NCI-H510A (cell line): ENCODE measurements around the gene TTC13.

Experiments used
- DNase-seq: peaks from one replicate; lab custom pipeline; 2025; lab: John Stamatoyannopoulos, UW

Gene TTC13

DNA sequence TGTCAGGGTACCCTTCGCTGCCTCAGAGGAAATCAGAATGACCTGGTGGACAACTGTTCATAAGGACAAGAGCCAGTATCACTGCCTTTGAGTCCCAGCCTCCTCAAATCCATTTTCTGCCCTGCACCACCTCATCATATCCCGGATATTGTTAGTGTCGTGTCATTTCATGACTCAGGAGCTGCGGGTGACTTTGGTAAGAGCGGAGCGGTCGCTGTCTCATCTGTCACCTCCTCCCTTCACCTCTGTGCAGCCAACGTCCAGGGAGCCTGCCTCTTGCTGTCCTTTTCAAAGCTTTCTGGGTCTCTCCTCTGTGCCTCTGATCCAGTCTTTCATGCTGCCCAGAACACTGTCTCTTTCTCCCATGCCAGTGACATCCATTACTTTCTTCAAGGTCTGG, 103.3 kb downstream of the TTC13 start:
- DNase-seq = no peak

DNA sequence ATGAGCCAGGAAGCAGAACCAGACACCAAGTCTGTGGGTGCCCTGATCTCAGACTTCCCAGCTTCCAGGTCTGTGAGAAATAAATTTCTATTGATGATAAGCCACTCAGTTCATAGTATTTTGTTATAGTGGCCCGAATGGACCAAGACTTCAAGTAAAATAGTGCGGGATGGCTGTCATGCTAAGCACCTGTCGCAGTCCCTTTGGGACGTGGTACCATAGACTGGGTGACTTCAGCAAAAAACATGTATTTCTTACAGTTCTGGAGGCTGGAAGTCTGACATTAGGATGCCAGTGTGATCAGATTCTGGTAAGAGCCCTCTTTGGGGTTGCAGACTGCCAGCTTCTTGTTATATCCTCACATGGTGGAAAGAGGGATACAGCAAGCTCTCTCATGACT, 107.7 kb downstream of the TTC13 start:
- no peak for DNase-seq

DNA sequence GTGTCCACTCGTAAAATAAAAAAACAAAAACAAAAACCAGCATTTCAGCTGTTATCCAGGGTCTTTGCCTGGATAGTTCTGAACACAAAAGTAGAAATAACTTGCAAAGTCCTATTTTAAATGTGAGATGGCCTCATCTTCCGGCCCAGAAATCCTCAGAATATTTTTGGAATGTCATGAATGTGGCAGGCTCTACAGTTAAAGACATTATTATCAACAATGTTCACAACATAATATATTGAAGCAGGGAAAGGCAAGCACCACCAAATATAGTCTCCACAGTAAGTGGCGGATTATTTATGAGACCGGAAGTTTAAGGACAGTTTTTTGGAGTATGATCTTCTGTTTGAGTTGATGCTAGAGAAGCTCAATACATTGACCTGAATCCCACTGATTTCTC, 109.2 kb downstream of the TTC13 start:
- no peak for DNase-seq

DNA sequence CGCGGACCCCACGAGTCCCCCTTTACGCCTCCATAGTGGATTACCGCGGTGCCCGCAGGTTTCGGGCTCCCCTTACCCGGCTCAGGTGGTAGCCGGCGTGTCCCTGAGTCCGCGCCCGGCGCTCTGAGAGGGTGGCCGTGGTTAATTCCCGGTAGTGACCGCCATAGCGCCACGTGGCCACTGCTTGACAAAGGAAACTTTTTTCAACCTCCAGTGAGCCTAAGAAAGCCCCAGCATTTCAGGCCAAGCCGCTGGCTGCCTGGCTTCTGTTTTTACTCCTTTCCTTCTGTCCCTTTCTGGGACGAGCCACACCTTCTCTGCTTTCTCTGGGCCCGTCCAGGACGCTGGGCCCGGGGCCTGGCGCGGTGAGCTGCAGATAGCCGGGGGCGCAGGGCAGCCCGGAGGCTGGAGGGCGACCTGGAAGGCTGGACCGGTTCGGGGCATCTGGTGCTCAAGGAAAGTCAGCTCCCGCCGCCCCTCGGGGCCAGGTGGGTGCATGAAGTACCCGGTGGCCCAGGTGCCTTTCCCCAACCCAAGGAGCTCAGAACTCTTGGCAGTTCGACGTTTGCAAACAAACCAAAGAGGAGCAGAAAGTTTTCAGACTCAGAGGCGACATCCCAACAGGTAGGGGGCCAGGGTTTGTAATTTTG, 109.8 kb downstream of the TTC13 start:
- DNase-seq = peak; percentile 82

DNA sequence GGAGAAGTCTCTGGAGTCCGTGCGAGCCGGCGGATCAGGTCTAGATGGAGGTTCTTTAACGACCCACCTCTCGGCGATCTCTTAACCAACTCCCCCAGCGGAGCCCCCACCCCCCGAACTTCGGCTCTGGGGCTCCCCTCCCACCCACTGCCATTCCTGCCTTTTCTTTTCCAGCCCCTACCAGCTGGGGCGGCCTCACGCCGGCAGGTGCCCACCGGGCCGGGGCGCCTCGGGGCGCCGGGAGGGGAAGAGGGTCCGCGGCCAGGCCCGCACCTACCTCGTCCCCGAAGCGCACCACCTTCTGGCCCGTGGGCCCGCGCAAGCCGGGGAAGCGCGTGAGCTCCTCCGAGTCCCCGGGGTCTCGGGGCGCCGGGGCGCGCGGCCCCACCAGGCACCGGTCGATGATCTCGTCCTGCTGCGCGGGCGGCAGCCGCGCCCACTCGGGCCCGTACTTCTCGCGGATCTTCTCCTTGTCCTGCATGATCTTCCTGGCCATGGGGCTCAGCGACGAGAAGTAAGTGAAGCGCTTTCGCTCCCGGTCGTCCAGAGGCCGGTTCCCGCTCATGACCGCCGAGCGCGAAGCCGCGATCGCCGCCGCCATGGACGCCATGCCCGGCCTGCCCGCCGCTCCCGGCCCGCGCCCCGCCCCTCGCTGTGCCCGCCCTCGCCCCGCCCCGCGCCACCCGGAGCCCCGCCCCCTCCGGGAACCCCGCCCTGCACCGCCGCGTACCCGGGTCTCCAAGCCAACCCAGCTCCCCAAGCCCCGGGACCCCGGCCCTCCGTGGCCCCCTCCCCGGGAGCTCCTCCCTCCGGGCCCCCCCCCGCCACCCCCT, 110.5 kb downstream of the TTC13 start, which contains the start of gene C1orf198:
TSS of gene C1orf198 (minus strand) at position 619 of the 833 bp plus-strand sequence. CDS start at position 610, 9 bp downstream.
- DNase-seq = peak; percentile 82

DNA sequence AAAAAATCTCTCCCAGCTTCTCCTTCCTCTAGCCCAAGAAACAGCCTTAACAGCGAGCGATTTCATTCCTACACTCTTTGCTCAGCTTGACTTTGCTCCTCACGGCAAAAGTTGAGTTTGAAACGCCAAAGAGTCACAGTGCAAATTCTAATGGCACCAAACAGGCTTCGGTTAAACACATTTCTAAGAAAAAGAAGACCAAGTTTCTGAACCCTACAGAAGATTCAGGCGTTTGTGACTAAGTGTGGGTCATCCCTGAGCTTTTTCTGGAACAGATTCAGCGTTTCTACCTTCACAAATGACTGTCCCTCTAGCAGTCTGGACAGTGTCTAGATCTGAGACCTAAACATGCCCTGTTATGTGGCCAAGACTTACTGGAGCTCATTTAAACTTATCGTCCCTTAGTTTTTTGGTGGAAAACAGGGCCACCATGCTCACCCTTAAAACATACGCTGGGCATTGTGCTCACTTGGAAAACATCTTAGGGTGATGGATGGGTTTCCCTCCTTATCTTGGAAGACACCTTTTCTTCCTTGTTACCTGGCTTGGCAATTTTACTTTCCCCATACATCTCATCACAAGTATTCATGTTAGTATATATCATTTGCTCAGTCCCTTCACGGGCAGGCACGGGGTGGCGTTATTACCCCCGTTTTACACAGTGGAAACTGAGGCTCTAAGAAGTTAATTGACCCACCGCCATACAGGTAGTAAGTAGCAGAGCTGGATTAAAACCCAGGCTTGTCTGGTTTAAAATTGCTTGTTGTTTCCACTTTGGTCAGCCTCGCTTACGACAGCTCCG, 111.4 kb downstream of the TTC13 start:
- DNase-seq = no peak

DNA sequence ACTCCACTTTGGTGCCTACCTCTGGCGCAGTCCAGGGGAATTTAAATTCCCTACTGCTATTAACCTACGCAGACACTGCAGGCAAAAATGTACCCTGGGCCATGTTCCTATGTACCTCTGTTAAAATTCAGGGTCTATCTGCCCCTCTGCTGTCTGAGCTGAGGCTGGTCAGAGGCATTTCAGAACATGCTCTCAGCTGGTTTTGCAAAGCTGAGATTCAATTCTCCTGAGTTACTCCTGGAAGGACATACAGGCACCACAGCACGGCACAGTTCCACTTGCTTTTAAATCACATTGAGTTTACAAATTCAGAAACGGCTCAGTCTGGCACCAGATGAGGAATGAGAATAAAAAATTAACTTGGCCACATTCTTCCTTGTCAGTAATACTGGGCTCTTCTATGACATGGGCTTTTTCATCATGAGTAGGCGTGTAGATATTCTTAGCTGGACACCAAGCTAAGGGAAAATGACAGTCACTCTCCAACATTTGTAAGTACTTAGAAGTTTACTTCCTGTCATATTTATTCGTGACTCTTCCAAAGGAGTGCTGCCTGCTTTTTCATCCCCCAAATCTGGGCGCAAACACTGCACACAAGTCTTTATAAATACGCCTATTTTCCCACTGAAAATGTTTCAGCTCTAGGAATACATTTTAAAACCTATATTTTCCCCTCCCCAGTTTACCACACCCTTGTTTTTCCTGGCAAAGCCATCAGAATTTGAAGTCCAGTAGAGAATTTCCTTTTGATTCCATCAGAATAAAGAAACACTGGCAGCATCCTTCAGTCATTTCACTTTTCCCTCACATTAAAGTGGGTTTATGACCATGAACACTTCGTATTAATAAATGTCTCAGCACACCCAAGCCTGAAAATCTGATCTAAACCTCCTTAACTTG, 112.2 kb downstream of the TTC13 start:
- DNase-seq = no peak

DNA sequence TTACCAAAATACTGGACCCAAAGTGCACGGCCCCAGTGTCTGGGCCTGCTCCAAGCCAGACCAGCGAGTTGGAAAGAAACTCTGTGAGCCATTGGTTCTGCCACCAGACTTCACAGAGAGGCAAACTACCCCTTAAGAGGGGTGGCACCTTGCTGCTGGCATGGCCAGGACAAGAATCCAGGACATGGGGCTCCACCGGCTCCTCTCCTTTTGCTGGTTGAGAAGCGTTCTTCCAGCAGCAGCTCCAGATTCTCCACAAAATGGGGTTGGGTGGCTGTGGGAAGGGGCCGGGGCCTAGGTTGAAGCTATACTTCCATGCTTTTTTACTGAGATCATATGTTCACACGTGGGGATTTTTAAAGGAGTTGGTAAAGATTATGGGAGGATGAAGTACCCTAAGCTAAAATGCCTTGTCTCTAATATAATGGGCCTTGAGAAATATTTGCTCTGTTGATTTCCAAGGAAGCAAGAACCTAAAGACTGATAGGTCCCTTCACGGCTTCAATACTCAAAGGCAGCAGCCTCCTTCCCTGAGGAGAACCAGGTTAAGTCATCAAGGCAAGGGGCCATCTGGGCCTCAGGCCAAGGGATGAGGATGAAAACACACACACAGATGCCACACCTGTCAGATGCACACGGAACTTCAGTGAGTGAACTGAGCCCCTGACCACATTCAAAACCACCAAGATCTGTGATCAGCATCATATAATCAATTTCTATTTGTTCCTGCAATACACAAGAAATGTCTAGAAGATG, 113.4 kb downstream of the TTC13 start:
- DNase-seq = no peak

DNA sequence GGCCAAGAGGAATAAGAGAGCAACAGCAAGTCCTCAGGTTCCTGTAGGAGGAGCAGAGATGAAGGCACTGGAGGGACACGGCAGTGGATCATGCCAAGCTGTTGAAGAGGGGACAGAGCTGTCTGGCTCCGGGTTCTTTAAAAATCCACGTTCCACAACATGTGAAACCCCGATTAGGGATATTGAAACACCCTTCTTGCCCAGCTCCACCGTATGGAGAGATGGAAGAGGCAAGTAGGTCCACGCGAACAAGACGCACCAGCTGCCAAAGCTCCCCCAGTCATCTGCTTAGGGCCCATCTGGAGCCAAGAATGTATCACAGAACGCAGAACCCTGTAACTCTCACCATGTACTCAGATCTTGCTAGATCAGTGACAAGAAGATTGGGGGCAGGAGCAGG, 114.2 kb downstream of the TTC13 start:
- no peak for DNase-seq

DNA sequence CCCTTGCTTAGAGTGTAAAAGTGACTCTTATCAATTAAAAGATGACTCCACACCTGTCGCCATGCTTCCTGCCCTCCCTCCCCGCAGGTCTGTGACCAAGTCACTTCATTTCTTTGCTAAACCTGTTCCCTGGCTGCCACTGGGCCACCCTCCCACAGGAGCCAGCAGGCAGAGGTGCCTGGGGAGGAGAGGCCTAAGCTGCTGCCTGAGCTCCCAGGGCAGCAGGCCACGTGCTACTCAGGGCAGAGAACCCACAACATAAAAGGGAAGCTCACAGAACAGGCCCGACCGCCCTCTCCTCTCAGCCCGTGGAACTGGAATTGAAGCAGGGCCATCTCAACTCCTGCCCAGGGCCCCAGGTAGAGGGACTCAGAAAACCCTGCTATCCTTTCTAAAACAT, 115.2 kb downstream of the TTC13 start:
- DNase-seq = peak; percentile 59

DNA sequence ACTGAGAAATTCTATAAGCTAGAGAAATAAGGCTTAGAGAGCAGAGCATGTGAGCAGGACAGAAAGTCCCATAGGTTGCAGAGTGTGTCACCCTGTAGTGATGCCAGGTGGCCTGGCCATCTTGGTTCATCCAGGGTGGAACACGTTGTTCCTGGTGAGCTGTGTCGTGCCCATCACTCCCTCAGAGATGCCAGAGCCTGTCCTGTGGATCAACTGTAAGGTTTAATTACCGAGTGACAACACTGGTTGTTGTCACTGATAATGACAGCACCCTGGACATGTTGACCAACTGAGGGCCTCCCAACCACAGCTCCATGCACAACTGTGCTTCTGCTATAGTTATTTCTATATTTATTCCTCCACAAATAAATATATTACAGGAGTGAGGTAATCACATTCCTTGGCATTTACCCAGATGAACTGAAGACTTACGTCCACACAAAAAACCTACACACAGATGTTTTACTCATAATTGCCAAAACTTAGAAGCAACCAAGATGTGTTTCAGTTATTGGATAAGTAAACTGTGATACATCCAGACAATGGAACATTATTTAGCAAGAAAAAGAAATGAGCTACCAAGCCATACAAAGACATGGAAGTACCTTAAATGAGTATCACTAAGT, 116.6 kb downstream of the TTC13 start:
- DNase-seq = no peak

DNA sequence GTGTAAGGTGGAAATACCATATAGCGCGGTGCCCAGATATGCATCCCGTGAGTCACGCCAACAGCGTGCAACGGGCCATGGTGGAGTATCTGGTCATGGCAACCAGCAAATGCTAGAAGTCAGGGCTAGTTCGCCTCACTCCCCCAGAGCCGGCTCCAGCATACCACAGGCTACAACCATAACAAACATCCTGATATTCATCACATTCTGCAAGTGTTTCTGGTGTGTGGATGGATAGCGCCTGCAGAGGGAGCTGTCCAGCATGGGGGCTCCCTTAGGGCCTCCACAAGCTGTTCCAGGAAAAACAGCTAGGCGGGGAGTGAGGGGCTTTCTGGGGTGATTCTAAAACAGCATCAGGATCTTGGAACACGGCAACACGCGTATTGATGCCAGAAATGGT, 117.2 kb downstream of the TTC13 start:
- no peak for DNase-seq

DNA sequence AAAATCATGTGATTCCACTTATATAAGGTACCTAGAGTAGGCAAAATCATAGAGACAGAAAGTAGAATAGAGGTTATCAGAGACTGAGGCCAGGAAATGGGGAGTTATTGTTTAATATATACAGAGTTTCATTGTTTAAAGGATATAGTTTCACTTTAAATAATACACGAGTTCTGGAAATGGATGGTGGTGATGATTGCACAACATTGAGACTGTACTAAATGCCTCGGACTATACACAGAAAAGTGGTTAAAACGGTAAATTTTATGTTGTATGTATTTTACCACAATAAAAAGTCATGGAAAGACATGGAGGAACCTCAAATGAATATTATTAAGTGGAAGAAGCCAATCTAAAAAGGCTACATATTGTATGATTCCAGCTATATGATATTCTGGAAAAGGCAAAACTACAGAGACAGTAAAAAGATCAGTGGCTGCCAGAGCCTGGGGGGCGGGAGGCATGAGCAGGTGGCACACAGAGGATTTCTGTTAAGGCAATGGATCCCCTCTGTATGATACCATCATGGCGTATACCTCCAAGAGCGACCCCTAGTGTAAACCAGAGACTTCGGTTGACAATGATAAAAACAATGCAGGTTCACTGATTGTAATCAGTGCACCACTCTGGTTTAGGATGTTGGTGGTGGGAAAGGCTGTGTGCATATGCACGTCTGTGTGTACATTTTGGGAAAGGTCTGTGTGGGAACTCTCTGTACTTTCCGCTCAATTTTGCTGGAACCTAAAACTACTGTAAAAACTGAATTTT, 117.9 kb downstream of the TTC13 start:
- DNase-seq = no peak

DNA sequence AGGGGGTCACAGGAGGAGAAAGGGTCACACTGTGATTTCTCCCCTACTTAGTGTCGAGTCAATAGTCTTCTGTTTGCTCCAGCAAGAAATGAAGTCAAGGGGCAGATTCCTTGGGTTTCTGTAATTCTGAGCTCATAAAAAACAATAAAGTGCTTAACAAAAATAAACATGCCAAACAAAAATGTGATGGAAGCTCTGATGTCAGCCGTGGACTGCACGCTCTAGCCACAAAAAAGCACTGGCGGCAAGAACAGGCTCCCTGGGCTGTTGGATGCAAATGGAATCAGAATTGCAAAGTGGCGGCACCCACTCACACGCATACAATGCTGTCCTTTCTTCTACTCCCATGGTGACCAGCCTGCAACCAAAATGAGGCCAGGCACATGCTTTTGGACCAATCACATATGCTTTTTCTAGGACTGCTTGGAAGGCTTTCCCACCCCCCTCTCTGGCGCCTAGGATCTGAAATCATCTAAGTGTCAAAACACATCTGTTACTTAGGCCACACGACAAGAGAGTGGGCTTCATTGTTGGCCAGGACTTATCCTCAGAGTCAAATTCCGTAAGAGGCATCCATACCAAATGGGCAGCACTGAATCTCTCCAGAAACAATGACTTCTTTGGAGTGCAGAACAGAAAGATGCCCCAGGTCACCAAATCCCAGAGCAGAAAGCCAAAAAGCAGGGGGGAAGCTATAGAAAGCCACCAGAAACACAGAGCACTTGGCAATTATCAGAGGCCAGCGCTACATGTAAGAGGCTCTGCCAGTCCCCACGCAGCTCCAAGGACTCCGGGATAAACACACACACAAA, 119.5 kb downstream of the TTC13 start:
- no peak for DNase-seq

DNA sequence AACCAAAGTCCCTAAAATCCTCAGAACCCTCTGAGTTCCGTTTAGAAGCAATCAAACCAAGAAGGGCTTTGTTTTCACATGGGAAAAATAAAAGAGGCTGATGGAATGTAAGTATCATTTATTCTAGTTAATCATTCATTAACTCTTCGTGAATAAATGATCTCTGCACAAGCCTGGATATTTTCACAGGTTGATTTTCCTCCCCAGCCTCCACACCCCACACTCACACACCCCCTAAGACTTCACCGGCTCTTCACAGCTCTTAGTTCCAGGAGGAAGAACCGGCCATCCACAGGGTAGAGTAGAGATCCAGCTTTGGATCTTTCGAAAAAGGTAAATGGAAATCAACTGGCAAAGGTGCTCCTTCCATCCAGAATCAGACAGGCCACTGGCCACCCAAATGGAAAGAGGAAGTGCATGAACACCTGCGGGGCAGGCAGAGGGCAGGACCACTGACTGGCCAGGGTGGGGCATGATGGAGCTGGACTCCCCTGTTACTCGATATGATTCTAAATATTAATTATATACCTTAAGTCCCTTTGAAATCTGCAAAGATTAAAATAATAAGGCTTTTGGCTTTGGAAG, 120.3 kb downstream of the TTC13 start:
- DNase-seq = no peak

DNA sequence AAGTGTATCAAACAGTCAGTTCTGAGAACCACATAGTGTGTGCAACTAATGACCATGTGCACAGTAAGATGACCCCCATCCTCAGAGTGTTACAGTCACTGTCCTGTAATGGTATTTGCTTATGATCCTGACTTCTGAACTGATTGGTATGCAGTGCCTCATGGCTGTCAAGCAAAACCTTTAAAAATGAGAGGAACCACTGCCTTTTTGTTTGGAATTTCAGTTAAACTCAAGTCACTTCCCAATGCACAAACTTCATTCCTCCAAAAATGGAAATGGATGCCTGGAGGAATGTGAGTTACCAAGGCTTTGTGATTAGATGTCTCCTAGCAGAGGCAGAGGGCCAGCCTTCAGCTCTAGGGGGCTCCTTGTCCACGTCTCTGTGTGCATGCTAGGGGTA, 120.8 kb downstream of the TTC13 start:
- no peak for DNase-seq

DNA sequence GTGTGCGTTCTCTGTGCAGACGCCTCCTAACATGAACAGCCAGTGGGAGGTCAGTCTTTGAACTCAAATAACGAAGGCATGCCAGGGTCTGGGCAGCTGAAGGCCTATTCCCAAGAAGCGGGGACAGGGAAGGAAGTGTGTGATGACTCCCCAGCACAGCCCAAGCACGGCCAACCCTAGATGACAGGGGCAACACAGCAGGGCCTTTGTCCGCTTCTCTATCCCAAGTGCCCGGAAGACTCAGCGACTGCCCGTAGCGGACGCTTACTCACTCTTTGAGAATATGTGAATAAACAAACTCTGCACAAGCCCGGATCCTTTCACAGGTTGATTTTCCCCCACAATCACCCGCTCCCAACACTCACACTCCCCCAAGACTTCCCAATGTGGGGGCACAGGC, 121.6 kb downstream of the TTC13 start:
- no peak for DNase-seq
